DOHH2 (cell line): ENCODE results near the gene CRAMP1.
A peak's percentile ranks its signal among the peaks of the same experiment; 100 is the strongest.

Source experiments
- H3F3A ChIP-seq: fragments of 200-600 bp; sonication (generic), shearing (Covaris generic); 2 replicates; pipeline ENCODE4 v1.6.0; 2016; ENCODE audit warnings: antibody characterized with exemption, mild to moderate bottlenecking; ENCODE audit not compliant: control insufficient read depth, insufficient read depth
- H3K27ac ChIP-seq: fragments of 200-600 bp; sonication (generic); 2 replicates; pipeline ENCODE4 v1.5.1; 2014; ENCODE audit warnings: low read depth, mild to moderate bottlenecking, low read length, moderate library complexity
- H3K27me3 ChIP-seq: fragments of 200-600 bp; sonication (generic); 2 replicates; pipeline ENCODE4 v1.6.1; 2014; ENCODE audit warnings: mild to moderate bottlenecking, low read length, mixed read lengths; ENCODE audit not compliant: control insufficient read depth
- H3K36me3 ChIP-seq: fragments of 200-600 bp; sonication (generic); 2 replicates; pipeline ENCODE4 v1.6.1; 2014; ENCODE audit warnings: mild to moderate bottlenecking, low read length, moderate library complexity, mixed read lengths; ENCODE audit not compliant: control insufficient read depth
- H3K4me1 ChIP-seq: fragments of 200-600 bp; sonication (generic); 2 replicates; pipeline ENCODE4 v1.6.1; 2014; ENCODE audit warnings: mild to moderate bottlenecking, low read length, mixed read lengths; ENCODE audit not compliant: control insufficient read depth
- H3K4me2 ChIP-seq: fragments of 200-600 bp; sonication (generic); 2 replicates; pipeline ENCODE4 v1.6.0; 2014; ENCODE audit warnings: mild to moderate bottlenecking, low read length, moderate library complexity
- H3K4me3 ChIP-seq: fragments of 200-600 bp; sonication (generic); 2 replicates; pipeline ENCODE4 v1.5.1; 2014; ENCODE audit warnings: mild to moderate bottlenecking, low read length, mixed read lengths
- H3K79me2 ChIP-seq: fragments of 200-600 bp; sonication (generic); 2 replicates; pipeline ENCODE4 v1.6.1; 2014; ENCODE audit warnings: mild to moderate bottlenecking, low read length, mixed read lengths; ENCODE audit not compliant: control insufficient read depth
- H3K9me2 ChIP-seq: fragments of 200-600 bp; sonication (generic); replicated peaks from 2 replicates; pipeline ENCODE4 v1.6.1; 2014; ENCODE audit warnings: mild to moderate bottlenecking, low read length, mixed read lengths; ENCODE audit not compliant: control insufficient read depth
- H3K9me3 ChIP-seq: fragments of 200-600 bp; sonication (generic); 2 replicates; pipeline ENCODE4 v1.6.1; 2014; ENCODE audit warnings: antibody characterized with exemption, low read length, mixed read lengths; ENCODE audit not compliant: control insufficient read depth, insufficient read depth
- H4K20me1 ChIP-seq: fragments of 200-600 bp; sonication (generic); 2 replicates; pipeline ENCODE4 v1.6.0; 2014; ENCODE audit warnings: low read depth, mild to moderate bottlenecking, antibody characterized with exemption, low read length, moderate library complexity; ENCODE audit not compliant: control insufficient read depth, insufficient read depth
- EZH2phosphoT487 ChIP-seq: fragments of 200-600 bp; sonication (generic); IDR thresholded peaks from 2 replicates; pipeline ENCODE4 v1.6.1; 2017; ENCODE audit warnings: borderline replicate concordance, mild to moderate bottlenecking, antibody characterized with exemption, low read length, moderate library complexity, mixed read lengths
- TF ChIP-seq, protein P1 (sequence below): fragments of 200-600 bp; sonication (generic); IDR thresholded peaks from one replicate; pipeline ENCODE4 v1.5.1; 2014; ENCODE audit warnings: antibody characterized with exemption, mild to moderate bottlenecking, low read depth, low read length; ENCODE audit not compliant: poor library complexity, severe bottlenecking

CRAMP1 gene

DNA sequence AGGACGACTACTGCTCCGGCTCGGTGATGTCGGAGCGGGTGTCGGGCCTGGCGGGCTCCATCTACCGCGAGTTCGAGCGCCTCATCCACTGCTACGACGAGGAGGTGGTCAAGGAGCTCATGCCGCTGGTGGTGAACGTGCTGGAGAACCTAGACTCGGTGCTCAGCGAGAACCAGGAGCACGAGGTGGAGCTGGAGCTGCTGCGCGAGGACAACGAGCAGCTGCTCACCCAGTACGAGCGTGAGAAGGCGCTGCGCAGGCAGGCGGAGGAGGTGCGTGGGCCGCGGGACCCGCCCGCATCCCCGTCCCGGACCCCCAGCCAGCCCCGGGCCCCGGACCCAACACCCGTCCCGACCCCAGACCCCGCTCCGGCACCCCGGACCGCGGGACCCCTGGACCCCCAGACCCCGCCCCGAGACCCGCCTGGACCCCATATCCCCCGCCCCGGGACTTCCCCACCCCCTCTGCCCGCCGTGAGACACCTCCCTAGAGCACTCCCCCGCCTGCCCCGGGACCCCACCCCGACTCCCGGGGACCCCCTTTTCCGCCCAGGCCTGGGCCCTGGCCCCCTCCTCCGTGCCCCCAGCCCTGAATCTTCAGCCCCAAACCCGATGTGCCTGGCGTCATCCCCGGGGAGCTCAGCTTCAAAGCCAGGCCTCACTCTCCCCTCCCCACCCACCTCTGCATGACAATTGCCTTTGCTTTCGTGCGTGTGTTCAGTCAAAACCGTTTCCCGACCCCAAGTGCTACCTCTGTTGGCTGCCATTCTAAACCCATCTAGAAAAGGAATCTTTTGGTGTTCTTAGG is 94.4 kb downstream of the CRAMP1 start:
- H4K20me1 ChIP-seq: peaks cover 12% of the 10 kb centered on the region; the same call in 1 of the 2 replicates
- H3K27ac ChIP-seq: peak overlapping the region; percentile 69
- no peaks in the 10 kb centered on the region for H3K9me2 ChIP-seq
- peak overlapping the region; percentile 98 for H3K4me2 ChIP-seq
- peaks cover 49% of the 10 kb centered on the region for H3K36me3 ChIP-seq
- no peaks in the 10 kb centered on the region for H3K27me3 ChIP-seq
- TF ChIP-seq, protein P1, sequence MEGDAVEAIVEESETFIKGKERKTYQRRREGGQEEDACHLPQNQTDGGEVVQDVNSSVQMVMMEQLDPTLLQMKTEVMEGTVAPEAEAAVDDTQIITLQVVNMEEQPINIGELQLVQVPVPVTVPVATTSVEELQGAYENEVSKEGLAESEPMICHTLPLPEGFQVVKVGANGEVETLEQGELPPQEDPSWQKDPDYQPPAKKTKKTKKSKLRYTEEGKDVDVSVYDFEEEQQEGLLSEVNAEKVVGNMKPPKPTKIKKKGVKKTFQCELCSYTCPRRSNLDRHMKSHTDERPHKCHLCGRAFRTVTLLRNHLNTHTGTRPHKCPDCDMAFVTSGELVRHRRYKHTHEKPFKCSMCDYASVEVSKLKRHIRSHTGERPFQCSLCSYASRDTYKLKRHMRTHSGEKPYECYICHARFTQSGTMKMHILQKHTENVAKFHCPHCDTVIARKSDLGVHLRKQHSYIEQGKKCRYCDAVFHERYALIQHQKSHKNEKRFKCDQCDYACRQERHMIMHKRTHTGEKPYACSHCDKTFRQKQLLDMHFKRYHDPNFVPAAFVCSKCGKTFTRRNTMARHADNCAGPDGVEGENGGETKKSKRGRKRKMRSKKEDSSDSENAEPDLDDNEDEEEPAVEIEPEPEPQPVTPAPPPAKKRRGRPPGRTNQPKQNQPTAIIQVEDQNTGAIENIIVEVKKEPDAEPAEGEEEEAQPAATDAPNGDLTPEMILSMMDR: no peak
- H3F3A ChIP-seq: peaks cover 34% of the 10 kb centered on the region
- H3K4me3 ChIP-seq: peak overlapping the region; percentile 88
- H3K9me3 ChIP-seq: no peaks in the 10 kb centered on the region
- peaks cover 51% of the 10 kb centered on the region for H3K4me1 ChIP-seq
- peaks cover 66% of the 10 kb centered on the region for H3K79me2 ChIP-seq

DNA sequence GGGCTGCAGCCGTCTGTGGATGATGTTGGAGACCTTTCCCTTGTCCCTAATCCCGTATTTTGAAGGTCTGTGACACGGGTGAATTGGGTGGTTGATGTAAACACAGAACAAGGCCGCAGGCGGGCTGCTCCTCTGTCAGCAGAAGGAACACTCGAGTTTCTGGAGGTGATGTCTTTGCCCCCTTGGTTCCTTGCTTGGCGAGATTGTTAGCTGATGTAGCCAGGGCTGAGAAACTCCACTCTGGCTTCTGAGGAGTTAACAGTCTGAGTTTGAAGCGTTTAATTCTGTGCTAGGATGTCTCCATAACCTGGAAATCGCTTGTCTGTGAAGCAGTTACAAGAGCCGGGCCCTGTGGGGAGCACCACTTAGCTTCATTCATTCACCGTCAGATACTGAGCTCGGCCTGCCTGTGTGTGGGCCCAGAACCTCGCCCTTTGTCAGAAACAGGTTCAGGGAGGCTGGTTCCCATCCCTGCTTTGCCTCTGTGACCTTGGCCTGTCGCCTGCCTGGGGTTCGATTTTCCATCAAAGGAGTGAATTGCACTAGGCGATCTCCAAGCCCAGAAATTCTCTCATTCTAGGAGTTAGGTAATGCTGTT is 95.1 kb downstream of the CRAMP1 start:
- no peaks in the 10 kb centered on the region for H3K9me3 ChIP-seq
- peak overlapping the region; percentile 98 for H3K4me2 ChIP-seq
- peak overlapping the region; percentile 69 for H3K27ac ChIP-seq
- H3K9me2 ChIP-seq: no peaks in the 10 kb centered on the region
- H3K27me3 ChIP-seq: no peaks in the 10 kb centered on the region
- peaks cover 42% of the 10 kb centered on the region for H3K36me3 ChIP-seq
- H3K4me3 ChIP-seq: peak overlapping the region; percentile 88
- no peak for TF ChIP-seq EZH2phosphoT487
- TF ChIP-seq, protein P1: no peak
- H3F3A ChIP-seq: peaks cover 28% of the 10 kb centered on the region
- H3K79me2 ChIP-seq: peaks cover 71% of the 10 kb centered on the region
- H3K4me1 ChIP-seq: peaks cover 56% of the 10 kb centered on the region
- H4K20me1 ChIP-seq: peaks cover 12% of the 10 kb centered on the region; the same call in 1 of the 2 replicates

DNA sequence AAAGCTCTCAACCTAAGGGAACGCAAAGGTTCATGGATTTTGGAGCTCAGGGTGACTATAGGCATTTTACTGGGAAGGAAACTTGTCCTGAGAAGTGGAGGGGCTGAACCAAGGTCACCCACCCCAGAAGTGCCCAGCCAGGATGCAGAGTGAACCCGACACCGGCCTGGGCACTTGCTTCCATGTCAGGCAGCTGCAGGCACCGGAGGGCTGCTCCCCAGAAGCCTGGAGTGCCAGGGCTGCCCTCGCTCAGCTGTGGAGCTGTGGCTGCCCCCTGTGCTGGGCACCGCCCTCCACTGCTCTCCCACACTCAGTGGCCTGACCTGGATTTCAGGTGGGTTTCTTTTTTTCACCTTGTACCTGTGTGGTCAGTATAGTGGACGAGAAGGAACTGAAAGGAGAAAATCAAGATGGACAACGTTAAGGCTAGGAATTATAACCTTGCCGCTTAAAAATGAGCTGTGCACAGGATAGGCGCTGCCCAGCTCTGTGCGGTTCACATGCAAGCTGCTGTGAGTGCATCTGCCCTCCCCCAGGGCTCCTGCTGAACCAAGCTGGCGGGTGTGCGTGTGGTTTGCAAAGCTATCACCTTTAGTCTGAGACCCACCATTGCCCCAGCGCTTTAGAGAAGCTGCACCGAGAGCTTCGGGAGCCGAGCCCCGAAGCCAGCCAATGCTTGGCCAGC is 96.1 kb downstream of the CRAMP1 start:
- Histone ChIP-seq H3K9me3 (no peaks in the 10 kb centered on the region), H3K36me3 (peaks cover 40% of the 10 kb centered on the region), H3K4me3 (peak overlapping the region; percentile 88), H3K27ac (no peak overlapping the region), H3K4me1 (peaks cover 66% of the 10 kb centered on the region), H4K20me1 (peaks cover 12% of the 10 kb centered on the region; the same call in 1 of the 2 replicates), H3K27me3 (no peaks in the 10 kb centered on the region), H3F3A (peaks cover 30% of the 10 kb centered on the region), H3K4me2 (peak overlapping the region; percentile 98), H3K9me2 (no peaks in the 10 kb centered on the region), H3K79me2 (peaks cover 81% of the 10 kb centered on the region)
- TF ChIP-seq, protein P1: no peak
- no peak for TF ChIP-seq EZH2phosphoT487
